Stimulated activated CD8-positive, alpha-beta memory T cell treated with anti-CD3 and anti-CD28 coated beads, Interleukin-7, amount 100 ng/mL, for 1 hour (primary cell): ENCODE measurements around the gene MARVELD1.

Experiments
- DNase-seq, 2 donors: peaks; one replicate each; pipeline ENCODE4 v3.0.0-alpha.2; 2020; ENCODE audit warnings: low read depth in 2 of 2

The MARVELD1 gene

DNA sequence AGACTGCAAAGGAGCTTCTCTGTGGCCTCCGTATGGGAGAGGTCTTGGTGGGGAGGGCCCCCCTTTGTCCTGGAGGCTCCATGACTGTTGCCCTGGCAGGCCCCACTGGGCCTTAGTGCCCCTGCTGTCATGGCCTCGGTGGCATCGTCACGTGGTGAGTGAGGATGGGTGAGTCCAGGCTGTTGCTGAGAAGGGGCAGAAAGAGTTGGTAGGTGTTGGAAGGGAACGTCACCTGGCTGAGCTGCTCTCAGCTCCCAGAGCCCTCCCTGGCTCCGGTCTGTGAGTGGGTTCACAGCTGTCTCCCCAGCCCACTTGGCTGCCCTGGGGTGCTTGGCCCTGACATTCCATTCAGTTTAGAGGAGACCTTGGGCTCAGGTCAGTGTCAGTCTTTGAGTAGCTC, 42.2 kb downstream of the MARVELD1 start:
- no peak for DNase-seq

DNA sequence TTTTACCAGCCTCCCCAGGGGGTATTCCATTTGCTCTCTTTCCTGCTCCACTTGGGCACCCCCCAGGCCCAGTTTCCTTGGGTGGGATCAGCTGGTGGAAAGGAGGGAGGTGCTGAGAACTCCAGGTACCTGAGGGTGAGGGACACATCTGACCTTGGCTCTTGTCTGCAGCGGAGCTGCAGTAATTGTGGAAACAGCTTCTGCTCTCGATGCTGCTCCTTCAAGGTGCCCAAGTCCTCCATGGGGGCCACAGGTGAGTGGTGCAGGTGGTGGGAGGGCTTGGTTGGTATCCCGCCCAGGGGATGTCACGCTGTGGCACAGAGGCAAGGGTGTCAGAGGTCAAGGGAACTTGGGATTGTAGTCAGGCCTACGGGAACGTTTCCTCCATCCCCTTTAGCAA, 43.9 kb downstream of the MARVELD1 start:
- DNase-seq: no peak

DNA sequence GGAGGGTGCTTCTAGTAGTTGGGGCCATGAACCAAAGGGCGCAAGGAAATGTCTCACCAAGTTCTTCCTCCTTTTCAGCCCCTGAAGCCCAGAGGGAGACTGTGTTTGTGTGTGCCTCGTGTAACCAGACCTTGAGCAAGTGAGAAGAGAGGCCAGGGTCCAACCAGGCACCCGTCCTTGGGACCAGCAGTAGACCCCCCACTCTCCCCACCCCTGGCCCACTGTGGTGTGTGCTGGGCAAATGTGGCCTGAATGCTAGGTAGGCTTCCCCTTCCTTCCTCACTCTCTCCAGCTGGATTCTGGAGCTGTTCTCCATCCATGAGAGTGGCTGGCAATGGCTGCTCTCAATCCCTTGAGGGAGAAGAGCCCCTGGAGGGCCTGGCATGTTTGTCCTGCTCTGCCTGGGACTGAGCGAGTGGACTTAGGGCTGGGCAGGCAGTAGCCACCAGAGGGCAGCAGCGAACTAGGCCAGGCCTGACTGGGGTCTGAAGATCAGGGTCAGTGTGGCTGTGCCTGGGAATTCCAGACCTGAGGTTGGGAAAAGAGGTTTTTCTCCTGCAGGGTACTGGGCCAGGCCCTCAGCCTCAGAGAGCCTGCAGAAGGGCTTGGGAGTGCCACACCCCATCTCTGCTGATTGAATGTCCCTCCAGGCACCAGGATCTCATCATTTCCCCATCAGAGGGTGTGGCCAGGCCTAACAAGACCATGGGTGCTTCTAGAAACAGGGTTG, 45.8 kb downstream of the MARVELD1 start:
- DNase-seq: peak in 1 of 2 donors; percentile 19

DNA sequence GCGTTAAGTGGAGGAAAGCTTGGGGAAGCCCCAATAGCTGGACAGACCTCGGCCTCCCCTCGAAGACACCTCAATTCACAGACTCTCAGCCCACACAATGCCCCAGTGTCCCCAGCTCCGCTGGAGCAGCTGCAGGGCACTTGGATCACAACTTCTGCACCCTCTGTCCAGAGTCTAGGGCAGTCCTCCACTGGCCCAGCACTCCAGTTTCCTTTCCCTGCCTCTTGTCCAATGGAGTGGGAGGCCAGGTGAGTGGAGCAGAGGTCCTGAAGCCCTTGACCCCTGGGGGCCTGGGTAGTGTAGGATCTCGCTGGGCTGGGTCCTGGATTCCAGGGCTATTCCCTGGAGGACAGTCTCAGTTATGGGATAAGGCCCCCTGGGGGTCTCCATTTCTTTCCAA, 46.4 kb downstream of the MARVELD1 start:
- no peak for DNase-seq

DNA sequence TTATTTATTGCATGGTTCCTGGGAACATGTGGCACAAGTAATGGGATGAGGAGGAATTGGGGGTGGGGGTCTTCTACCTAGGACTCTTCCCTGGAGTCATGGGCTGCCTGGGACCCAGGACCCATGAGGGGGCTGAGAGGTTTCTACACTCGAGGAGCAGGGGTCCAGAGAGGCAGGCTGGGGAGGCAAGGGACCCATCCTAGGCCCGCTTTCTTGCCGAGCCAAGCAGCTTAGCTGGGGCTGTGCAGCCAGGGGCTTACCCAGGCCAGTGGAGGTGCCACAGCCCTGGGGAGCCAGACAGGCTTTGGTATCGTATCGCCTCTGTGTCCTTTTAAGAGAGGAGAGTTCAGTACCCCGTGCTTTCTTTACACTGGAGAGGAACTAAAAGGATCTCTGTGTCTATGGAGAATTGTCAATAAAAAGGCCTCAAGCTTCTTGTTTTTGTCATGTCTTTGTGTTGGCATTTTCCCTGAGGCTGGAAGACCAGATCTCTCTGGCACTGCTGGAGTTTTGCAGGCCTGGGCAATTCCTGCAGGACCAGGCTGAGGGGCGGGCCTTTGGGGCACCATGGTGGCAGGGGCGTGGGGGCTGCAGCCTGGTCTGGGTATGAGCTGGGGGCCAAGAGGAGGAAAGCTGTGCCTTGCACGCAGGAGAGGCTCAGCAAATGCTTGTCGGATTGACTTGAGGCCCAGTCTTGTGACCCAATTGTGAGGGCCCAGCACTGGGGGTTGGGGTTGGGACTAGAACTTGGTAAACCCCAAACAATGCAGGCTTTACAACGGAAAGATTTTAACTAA, 47.1 kb downstream of the MARVELD1 start:
- DNase-seq: no peak

DNA sequence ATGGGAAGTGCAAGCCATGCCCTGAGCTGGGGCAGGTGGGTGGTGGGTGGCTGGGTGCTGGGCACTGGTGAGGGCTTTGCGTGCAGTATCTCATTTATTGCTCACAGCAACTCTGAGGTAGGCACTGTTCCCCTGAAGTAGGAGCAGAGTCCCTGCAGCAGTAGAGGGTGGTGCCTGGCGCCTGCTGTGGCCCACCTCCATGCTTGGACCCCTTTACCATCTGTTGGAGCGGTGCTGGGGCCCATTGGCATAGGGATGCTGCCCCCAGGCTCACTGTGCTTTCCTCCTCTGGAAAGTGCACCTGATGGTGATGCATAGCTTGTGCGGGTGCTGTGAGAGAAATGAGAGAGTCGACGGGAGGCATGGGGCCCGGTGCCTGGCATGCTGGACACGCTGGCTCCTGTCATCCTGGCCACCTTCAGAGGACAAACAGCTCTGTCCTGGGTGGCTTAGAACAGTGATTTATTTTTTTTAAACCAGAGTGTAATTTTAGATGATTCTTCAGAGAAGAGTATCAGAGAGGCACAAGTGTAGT, 47.9 kb downstream of the MARVELD1 start:
- DNase-seq: no peak

DNA sequence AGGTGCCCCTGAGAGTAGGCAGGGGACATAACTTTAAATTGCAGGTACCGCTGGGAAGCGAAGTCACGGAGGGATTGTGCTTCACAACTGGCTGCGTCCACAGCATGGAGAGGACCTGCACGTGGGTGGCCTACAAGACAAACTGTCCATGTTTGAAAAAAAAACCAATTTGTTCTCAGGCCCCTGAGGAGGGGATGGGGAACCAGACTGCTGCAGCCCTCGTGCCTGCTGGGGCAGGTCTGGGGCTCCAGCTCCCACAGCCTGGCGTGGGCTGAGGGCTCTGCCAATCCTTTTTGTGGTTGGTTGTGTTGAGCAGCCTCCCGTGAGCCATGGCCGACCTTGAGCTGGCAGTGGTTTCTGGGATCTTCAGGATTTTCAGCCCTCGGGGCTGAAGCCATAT, 48.5 kb downstream of the MARVELD1 start:
- no peak for DNase-seq

DNA sequence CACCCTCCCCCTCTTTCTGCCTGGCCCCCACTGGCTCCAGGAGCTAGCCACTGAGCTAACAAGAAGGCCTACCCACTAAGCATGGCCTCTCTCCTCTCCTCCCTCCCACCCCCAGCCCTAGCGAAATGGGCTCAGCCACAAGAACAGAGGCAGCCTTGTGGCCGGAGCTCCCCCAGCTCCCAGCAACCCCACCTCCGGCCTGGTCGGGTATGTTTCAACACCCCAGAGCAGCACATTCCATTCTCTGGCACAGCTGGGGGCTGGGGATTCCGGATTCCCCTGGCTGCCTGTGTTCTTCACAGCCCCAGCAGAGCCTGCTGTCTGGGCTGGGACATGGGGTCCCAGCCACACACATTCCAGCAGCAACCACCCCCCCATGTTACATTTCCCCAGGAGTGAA, 49.3 kb downstream of the MARVELD1 start:
- DNase-seq: no peak

DNA sequence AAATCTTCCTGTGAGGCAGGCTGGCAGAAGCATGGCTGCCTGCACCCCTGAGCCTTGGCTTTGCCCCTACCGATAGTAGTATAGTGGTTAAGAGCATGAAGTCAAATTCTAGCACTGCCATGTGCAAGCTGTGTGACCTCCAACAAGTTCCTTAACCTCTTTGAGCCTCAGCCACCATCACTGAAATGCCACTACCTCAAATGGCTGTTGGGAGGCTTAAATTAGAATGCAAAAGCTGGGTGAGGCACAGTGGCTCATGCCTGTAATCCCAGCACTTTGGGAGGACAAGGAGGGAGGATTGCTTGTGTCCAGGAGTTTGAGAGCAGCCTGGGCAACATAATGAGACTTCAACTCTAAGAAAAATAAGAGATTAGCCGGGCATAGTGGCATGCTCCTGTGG, 49.9 kb downstream of the MARVELD1 start:
- no peak for DNase-seq

DNA sequence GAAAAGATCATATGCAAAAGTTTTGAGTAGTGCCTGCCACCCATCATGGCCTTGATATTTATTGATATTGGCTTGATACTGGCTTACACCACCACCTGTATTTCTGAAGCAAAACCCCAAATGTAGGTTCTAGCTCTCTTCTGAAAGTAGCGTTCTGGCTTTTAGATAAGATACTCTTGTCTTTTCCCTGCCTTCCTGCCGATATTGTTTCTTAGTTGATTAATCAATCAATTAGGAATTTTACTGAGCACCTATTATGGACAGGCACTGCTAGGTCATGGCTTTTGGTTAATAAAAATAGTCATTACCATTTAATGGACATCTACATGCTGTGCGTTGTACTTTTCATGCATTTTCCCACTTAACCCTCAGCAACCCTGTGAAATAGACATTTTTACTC, 50.4 kb downstream of the MARVELD1 start:
- DNase-seq: no peak

DNA sequence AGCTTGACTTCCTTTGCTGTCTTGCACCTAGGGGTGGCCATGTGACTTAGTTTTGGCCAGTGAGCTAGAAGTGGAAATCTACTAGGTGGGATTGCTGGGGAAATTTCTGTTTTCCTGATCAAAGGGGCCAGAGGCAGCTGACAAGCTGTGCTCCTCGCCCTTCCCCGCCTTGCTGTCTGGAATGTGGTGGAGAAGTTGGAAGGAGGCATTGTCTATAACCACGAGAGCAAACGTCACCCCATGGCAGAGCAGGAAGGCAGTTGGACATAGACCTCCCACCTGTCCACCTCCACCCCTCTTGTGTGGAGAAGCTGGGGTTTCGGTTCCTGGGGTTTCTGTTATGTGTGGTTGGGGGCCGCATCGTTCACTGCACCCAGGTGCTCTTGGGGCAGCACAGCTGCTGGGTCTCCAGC, 51.0 kb downstream of the MARVELD1 start:
- DNase-seq: no peak

DNA sequence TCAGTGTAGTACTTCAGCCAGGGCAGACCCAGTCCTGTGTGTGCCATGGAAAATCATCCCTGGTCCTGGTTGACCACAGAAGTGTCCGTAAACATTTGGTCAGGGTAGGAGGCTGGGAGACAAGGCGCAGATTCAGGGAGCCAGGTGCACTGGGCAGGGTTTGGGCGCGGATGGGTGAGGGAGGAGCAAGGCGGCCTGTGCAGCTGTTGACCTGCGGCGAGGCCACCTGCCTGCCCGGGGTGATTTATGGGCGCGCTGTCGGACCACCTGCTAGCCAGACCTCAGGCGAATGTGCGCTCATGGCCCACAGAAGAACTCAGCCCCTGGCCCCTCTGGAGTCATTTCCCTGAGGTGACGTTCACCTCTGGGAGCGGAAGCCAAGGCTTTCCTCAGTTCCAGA, 51.7 kb downstream of the MARVELD1 start:
- no peak for DNase-seq

DNA sequence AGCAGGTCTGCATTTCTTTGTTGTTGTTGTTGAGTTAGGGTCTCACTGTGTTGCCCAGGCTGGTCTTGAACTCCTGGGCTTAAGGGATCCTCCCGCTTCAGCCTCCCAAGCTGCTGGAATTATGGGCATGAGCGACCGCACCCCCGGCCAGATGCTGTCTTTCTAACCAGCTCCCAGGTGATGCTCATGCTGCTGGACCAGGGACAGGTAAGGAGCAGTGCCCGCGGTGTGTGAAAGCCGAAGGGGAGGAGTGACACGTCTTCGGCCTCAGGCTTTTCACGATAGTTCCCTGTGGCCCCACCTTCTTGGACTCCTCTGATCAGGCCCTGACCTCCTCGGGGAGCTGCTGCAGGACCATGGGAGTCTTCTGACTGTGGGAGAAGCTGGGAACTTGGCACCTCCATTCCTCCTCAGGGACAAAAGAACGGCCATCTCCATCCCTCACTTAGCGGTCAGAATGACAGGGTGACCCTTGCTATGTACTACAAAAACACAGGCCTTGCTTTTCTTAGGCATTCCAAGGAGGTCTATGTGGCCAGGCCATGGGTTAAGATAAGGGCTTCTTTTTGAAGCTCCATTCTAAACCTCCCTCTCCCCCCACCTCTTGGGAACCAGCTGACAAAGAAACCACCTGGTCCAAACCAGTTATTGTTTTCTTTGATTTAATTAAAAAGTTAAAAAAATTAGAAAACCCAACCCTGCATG, 52.7 kb downstream of the MARVELD1 start:
- no peak for DNase-seq

DNA sequence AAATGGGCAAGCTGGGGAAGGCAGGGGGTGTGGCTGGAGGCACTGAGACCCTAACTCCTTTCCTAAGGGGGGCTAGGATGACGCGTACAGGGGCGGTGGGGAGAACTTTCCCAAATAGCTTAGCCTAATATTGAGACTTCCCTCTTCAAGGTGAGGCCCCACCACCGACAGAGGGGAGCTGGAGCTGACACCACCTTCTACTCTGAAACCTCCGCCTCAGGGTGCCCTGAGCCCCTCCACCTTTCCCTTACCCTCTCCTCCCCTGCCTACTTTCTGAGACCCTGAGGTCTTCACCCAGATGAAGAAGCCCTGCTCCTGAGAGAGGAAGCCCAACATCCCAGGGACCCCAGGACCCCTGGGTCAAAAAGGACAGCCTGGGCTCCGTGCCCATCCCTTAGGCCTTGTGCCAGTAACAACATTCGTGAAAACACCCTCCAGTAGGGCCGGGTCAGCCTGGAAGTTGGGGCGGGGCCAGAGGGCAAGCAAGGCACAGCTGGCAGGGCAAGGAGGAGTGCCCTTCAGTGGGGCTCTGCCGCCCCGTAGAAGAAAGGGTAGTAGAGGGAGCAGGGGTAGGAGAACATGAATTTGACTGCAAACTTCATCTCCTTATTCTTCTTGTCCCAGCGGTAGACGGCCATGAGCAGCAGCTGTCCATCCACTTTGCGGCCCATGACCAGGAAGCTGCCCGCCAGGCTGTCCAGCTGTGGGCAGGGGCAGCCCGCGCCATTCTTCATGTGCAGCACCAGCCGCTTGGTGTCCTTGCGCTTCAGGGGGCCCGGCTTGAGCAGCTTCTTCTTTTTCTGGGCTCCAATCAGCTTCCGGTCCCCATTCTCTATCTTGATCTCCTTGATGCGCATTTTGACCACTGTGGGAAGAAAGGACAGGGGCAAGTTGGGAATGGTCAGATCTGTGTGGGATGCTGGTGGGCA, 53.7 kb downstream of the MARVELD1 start:
- DNase-seq: no peak
